Measurements from ENCODE around the gene KPNA6. TPM values are rescaled to one million over a fixed set of nuclear protein-coding genes. Genes with fewer than 3 reads are reported as not detected.

KPNA6 gene
- total and polyA plus RNA-seq, 9 of the 15 experiments (the other 6 are each of a cell fraction or from before 2014, with no cell fraction given) = 20.1 to 54.6 (median 32.2) TPM

- TF ChIP-seq FOXO4 (CRISPR knock-in tag; IDR thresholded peaks at IDR 0.05) (no peak; the same call in 1 of the 2 replicates), RFX5 (IDR thresholded peaks at IDR 0.05; ENCODE audit: low read depth, low read length) (no peak), FUS (optimal IDR thresholded peaks at IDR 0.05; ENCODE audit: low read depth, low read length) (no peak), NFRKB (IDR thresholded peaks at IDR 0.05; ENCODE audit: low read depth) (no peak; the same call in 1 of the 2 replicates), BACH1 (tag; IDR thresholded peaks at IDR 0.05) (no peak), ETS1 (conservative IDR thresholded peaks at IDR 0.05; ENCODE audit: control insufficient read depth, low read depth, low read length) (0 out of 2 replicates have a peak, but pooled peaks have one; percentile 25), ELF4 (CRISPR knock-in tag; IDR thresholded peaks at IDR 0.05) (peak; percentile 59; the same call in 1 of the 2 replicates), HOXB6 (CRISPR knock-in tag; IDR thresholded peaks at IDR 0.05; ENCODE audit: borderline replicate concordance) (no peak; the same call in 1 of the 2 replicates), MLX (CRISPR knock-in tag; conservative IDR thresholded peaks at IDR 0.05) (peak in 1 of 2 experiments; percentile 86; a peak in 2 of 4 replicates), CHCHD3 (CRISPR knock-in tag; IDR thresholded peaks at IDR 0.05) (no peak), ZBTB49 (CRISPR knock-in tag; IDR thresholded peaks at IDR 0.05; ENCODE audit: borderline replicate concordance) (no peak), BRD9 (IDR thresholded peaks at IDR 0.05; ENCODE audit: low read depth, partially characterized antibody) (no peak), SNIP1 (IDR thresholded peaks at IDR 0.05; ENCODE audit: low read depth) (no peak), ZNF696 (CRISPR knock-in tag; conservative IDR thresholded peaks at IDR 0.05) (no peak), KLF13 (tag; IDR thresholded peaks at IDR 0.05; ENCODE audit: borderline replicate concordance, low read depth) (peak; percentile 93), E2F3 (CRISPR knock-in tag; IDR thresholded peaks at IDR 0.05) (peak; percentile 70), ZNF408 (CRISPR knock-in tag; IDR thresholded peaks at IDR 0.05; ENCODE audit: low read depth) (no peak), HNRNPK (IDR thresholded peaks at IDR 0.05; ENCODE audit: low read depth, low read length, poor library complexity, severe bottlenecking) (no peak), NEUROD1 (IDR thresholded peaks at IDR 0.05; ENCODE audit: borderline replicate concordance, low read depth, low read length, partially characterized antibody) (peak; percentile 77), ID3 (CRISPR knock-in tag; IDR thresholded peaks at IDR 0.05) (no peak), ID3 (tag; IDR thresholded peaks at IDR 0.05) (peak; percentile 82; the same call in 1 of the 2 replicates)
These were observed 71.8 kb downstream of the KPNA6 start, which contains the start of gene TXLNA (continued) for GRCh38 chr1:32179443-32180185.
